GM23338 (cell line): ENCODE results near the gene COA1. TPM values are rescaled to one million over a fixed set of nuclear protein-coding genes. Genes with fewer than 3 reads are reported as not detected.
"Not testable (repeated sequence)": the region's sequence is repeated elsewhere in the genome, so short reads cannot be mapped to it uniquely, and the experiment has no call there.

Experiments used
- ATAC-seq: fragments of 200-7000 bp; cut with Tn5 transposase; 3 replicates; pipeline ENCODE4 v1.9.1; 2020
- DNase-seq: peaks from one replicate; pipeline ENCODE4 v3.0.0-alpha.2; 2015; ENCODE audit warnings: low spot score
- H2AFZ ChIP-seq: fragments of 200-600 bp; sonication (generic); 2 replicates; pipeline ENCODE4 v1.8.0; 2016; ENCODE audit warnings: antibody characterized with exemption, mild to moderate bottlenecking, moderate library complexity
- H3F3A ChIP-seq: fragments of 200-600 bp; sonication (generic); replicated peaks from 2 replicates; pipeline ENCODE4 v1.8.0; 2017; ENCODE audit warnings: antibody characterized with exemption, mixed run types, low read depth
- H3K27ac ChIP-seq: fragments of 200-600 bp; sonication (generic); 2 replicates; pipeline ENCODE4 v1.6.1; 2016; ENCODE audit warnings: low read depth
- H3K27me3 ChIP-seq: fragments of 200-600 bp; sonication (generic); 2 replicates; pipeline ENCODE4 v1.8.0; 2016; ENCODE audit warnings: mild to moderate bottlenecking, mixed run types, moderate library complexity; ENCODE audit not compliant: insufficient read depth
- H3K36me3 ChIP-seq: fragments of 200-600 bp; sonication (generic); 2 replicates; pipeline ENCODE4 v1.8.0; 2016; ENCODE audit warnings: mild to moderate bottlenecking; ENCODE audit not compliant: insufficient read depth
- H3K4me1 ChIP-seq: fragments of 200-600 bp; sonication (generic); 2 replicates; pipeline ENCODE4 v1.8.0; 2016; ENCODE audit warnings: mild to moderate bottlenecking, moderate library complexity; ENCODE audit not compliant: insufficient read depth
- H3K4me2 ChIP-seq: fragments of 200-600 bp; sonication (generic); 2 replicates; pipeline ENCODE4 v1.7.1; 2017; ENCODE audit warnings: mixed run types
- H3K4me3 ChIP-seq: fragments of 200-600 bp; sonication (generic); 2 replicates; pipeline ENCODE4 v1.6.1; 2016; ENCODE audit warnings: mixed run types
- H3K79me2 ChIP-seq: fragments of 200-600 bp; sonication (generic); replicated peaks from 2 replicates; pipeline ENCODE4 v1.8.0; 2017; ENCODE audit warnings: mild to moderate bottlenecking; ENCODE audit not compliant: insufficient read depth
- H3K9me2 ChIP-seq: fragments of 200-600 bp; sonication (generic); 2 replicates; pipeline ENCODE4 v1.8.0; 2017; ENCODE audit not compliant: insufficient read depth
- H4K20me1 ChIP-seq: fragments of 200-600 bp; sonication (generic); replicated peaks from 2 replicates; pipeline ENCODE4 v1.8.0; 2017; ENCODE audit warnings: mild to moderate bottlenecking; ENCODE audit not compliant: insufficient read depth
- H3K27ac Mint-ChIP-seq: 2 replicates; pipeline ENCODE4 v1.8.0; 2020; ENCODE audit warnings: inconsistent platforms, mild to moderate bottlenecking, moderate library complexity, mixed read lengths
- H3K27me3 Mint-ChIP-seq: 3 replicates; pipeline ENCODE4 v1.8.0; 2022; ENCODE audit warnings: low read depth, mild to moderate bottlenecking, moderate library complexity, mixed read lengths, inconsistent platforms; ENCODE audit not compliant: insufficient read depth, poor library complexity
- H3K36me3 Mint-ChIP-seq: 3 replicates; pipeline ENCODE4 v1.8.0; 2021; ENCODE audit warnings: low read depth, mild to moderate bottlenecking, inconsistent platforms, moderate library complexity, mixed read lengths
- H3K4me1 Mint-ChIP-seq: 3 replicates; pipeline ENCODE4 v1.8.0; 2020; ENCODE audit warnings: mild to moderate bottlenecking, inconsistent platforms, mixed read lengths
- H3K4me3 Mint-ChIP-seq: 3 replicates; pipeline ENCODE4 v1.8.0; 2021; ENCODE audit warnings: moderate library complexity, mild to moderate bottlenecking, inconsistent platforms, mixed read lengths
- H3K9me3 Mint-ChIP-seq: 3 replicates; pipeline ENCODE4 v1.8.0; 2020; ENCODE audit warnings: moderate library complexity, mild to moderate bottlenecking, inconsistent platforms, mixed read lengths
- EZH2phosphoT487 ChIP-seq: fragments of 200-600 bp; sonication (generic); IDR thresholded peaks from one replicate; pipeline ENCODE4 v1.8.1; 2018; ENCODE audit warnings: antibody characterized with exemption; ENCODE audit not compliant: unreplicated experiment
- POLR2AphosphoS5 ChIP-seq: IDR thresholded peaks from 2 replicates; pipeline ENCODE4 v1.6.1; 2016; ENCODE audit warnings: antibody characterized with exemption, low read depth
- REST ChIP-seq: IDR thresholded peaks from one replicate; pipeline ENCODE4 v1.6.1; 2018; ENCODE audit warnings: antibody characterized with exemption; ENCODE audit not compliant: unreplicated experiment
- STAT1 ChIP-seq: IDR thresholded peaks from one replicate; pipeline ENCODE4 v1.6.1; 2016; ENCODE audit warnings: antibody characterized with exemption; ENCODE audit not compliant: unreplicated experiment
- ZNF331 ChIP-seq: fragments of 250-450 bp; sonication (Bioruptor Pico); IDR thresholded peaks from 2 replicates; pipeline ENCODE4 v1.5.0; 2020; ENCODE audit warnings: low read depth, mild to moderate bottlenecking, moderate library complexity
- polyA plus RNA-seq: library from polyadenylated mRNA; unstranded; fragments of >200 nt; fragmentation: Nextera tagmentation; extraction: Ambion mirVana; gene quantifications from 2 replicates; pipeline ENCODE4 v1.2.1, GENCODE V29; 2016
- total RNA-seq: library from RNA; depleted of rRNA; stranded (reverse); fragments of >200 nt; shearing (Covaris generic); gene quantifications from 2 replicates; pipeline ENCODE4 v1.2.3, GENCODE V29; 2014

Gene COA1
- total and polyA plus RNA-seq, 2 experiments from 2014 or later = 156 to 158 TPM

- H3K4me3 Mint-ChIP-seq = no peak overlapping the region
- peaks cover 4% of the 10 kb centered on the region for H3K27me3 Mint-ChIP-seq
- H3K4me2 ChIP-seq = no peak overlapping the region
Observed at GRCh38 chr7:43674559-43675436, 54.5 kb downstream of the COA1 start.

GRCh38 chr7:43673243-43673976 is 55.9 kb downstream of the COA1 start:
- Mint-ChIP-seq H3K9me3 (peaks cover 25% of the 10 kb centered on the region; the same call in 2 of the 3 replicates), H3K36me3 (peaks cover 47% of the 10 kb centered on the region), H3K4me1 (peaks cover 11% of the 10 kb centered on the region)
- H3K27me3 ChIP-seq, H3K4me3 Mint-ChIP-seq, H2AFZ ChIP-seq, H3K27ac ChIP-seq, H3K36me3 ChIP-seq, H3K9me2 ChIP-seq, H3K4me1 ChIP-seq, H3K27ac Mint-ChIP-seq, H3K27me3 Mint-ChIP-seq, DNase-seq, H3F3A ChIP-seq, H4K20me1 ChIP-seq, H3K4me3 ChIP-seq, ATAC-seq, H3K4me2 ChIP-seq: not testable (repeated sequence)
- H3K79me2 ChIP-seq = peaks cover 93% of the 10 kb centered on the region

More at GRCh38 chr7:43674559-43675436, 54.5 kb downstream of the COA1 start:
- DNase-seq = no peak
- Histone ChIP-seq H3K27me3 (no peaks in the 10 kb centered on the region), H3K79me2 (peaks cover 100% of the 10 kb centered on the region), H3K36me3 (no peaks in the 10 kb centered on the region), H3K4me1 (0 out of 2 replicates have a peak, but pooled peaks cover 2% of the 10 kb centered on the region), H3K9me2 (no peaks in the 10 kb centered on the region), H2AFZ (no peak overlapping the region), H3F3A (no peaks in the 10 kb centered on the region), H3K27ac (no peak overlapping the region), H4K20me1 (peaks cover 7% of the 10 kb centered on the region; the same call in 1 of the 2 replicates), H3K4me3 (no peak overlapping the region)
- peaks cover 3% of the 10 kb centered on the region for H3K4me1 Mint-ChIP-seq
- H3K36me3 Mint-ChIP-seq = peaks cover 35% of the 10 kb centered on the region
- peaks cover 18% of the 10 kb centered on the region; the same call in 2 of the 3 replicates for H3K9me3 Mint-ChIP-seq
- TF ChIP-seq POLR2AphosphoS5 (no peak), ZNF331 (CRISPR knock-in tag) (no peak), STAT1 (no peak), REST (no peak), EZH2phosphoT487 (no peak)
- no peak overlapping the region; the same call in 1 of the 2 replicates for H3K27ac Mint-ChIP-seq
- ATAC-seq = no peak
